GM12801 (cell line): ENCODE measurements around the gene TRAF1.

Experiments used
- CTCF ChIP-seq: IDR thresholded peaks from one replicate; pipeline ENCODE4 v1.5.1; 2011; ENCODE audit warnings: control low read depth; ENCODE audit not compliant: insufficient read length; ENCODE audit errors: extremely low read depth

The TRAF1 gene

DNA sequence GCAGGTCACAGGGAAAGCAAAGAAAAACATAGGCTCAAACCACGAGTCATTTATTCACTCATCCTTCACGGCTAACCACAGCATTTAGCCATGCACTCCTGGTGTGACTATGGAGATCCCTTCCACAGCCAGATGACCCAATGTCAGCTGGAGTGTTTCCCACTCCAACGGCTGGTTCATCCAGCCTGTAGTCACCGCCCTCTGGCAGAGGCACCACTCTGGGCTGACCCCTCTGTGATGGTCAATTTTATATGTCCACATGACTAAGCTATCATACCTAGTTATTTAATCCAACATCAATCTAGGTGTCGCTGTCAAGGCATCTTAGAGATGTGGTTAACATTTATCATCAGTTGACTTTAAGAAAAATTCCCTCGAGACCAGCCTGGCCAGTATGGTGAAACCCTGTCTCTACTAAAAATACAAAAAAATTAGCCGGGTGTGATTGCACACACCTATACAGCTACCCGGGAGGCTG lies 40.1 kb downstream of the TRAF1 start:
- TF ChIP-seq CTCF, result no peak

DNA sequence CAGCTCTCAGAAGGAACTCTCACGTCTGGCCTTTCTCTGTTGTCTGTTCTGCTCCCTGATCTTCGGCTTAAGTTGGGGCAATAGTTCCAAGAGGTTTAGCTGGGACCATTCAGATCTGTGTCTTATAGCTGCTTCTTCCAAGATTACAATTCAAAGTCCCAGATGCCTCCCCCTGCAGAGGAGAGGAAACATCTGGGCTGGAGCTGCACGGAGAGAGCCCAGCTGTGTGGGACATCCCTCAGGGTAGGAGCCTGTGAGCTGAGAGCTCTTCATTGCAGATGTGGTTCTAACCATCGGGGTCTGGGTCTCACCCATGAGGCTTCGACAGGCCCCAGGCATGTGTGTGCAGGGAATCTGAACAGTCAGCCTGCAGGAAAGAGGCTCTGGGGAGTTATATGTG lies 40.6 kb downstream of the TRAF1 start:
- TF ChIP-seq CTCF, result no peak

DNA sequence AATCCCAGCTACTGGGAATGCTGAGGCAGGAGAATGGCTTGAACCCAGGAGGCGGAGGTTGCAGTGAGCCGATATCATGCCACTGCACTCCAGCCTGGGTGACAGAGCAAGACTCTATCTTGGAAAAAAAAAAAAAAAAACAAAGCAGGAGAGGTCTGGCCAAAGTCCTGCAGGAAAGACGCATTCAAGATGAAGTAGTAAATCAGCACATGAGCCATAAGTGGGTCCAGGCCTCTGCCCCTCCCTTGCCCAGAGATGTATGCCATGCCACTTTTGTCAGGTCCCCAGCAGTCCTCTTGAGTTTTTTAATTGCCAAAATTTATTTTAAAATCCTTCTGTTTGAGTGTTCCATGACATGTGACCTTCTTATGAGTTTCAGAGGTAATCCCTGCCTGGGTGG lies 41.1 kb downstream of the TRAF1 start:
- TF ChIP-seq CTCF, result no peak

DNA sequence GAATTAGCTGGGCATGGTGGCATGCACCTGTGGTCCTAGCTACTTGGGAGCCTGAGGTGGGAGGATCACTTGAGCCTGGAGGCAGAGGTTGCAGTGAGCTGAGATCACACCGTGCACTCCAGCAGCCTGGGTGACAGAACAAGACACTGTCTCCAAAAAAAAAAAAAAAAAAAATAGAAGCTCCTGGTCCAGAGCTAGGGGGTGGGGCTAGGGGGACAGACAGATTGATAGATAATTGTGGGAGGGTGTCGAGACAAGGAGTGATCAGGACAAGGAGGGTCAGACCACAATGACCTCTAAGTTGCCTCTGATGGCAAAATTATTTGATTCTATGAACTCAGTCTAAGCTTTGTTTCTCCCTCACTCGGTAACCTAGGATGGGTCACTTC lies 43.0 kb downstream of the TRAF1 start:
- TF ChIP-seq CTCF, result no peak

DNA sequence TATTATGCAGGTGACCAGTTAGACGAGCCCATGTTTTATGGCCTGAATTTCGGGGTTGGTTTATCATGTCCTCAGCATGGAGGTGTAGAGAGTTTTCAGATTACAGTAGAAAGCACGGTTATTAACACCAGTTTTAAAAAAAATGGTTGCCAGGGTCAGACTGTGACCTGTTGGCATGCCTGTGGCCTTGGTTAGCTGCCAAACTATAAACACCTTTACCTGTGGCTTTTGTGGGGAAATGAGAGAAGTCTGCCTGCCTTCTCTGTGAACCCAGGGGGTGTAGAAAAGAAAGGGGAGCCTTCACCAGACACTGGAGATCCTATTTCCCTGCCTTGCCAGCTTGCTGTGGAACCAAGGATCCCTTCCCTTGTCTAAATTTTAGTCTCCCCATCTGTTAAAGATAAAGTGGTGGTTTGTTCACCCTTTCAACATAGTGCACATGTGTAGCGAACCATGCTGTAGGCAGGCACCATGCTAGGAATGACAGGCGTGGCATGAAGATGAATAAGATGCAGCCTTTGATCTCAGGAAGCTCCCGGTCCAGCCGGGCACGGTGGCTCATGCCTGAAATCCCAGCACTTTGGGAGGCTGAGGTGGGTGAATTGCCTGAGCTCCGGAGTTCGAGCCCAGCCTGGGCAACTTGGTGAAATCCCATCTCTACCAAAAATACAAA lies 43.5 kb downstream of the TRAF1 start:
- TF ChIP-seq CTCF, result no peak

DNA sequence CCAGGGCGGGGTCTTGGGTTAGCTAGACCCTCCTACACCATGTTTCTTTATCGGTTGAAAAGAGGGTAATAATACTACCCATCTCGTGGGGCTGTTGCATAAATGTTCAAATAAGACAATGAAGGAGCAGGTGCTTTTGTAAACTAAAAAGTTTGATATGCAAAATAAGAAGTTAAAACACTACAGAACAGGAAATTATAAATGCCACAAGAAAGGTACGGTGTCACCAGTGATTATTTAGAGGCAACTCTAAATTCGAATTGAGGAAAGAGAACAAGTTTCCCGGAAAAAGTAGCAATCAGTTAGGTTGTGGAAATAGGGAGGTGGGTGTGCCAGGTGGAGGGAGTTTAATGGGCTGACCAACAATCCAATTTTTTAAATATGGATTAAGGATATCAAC lies 47.1 kb downstream of the TRAF1 start:
- TF ChIP-seq CTCF, result no peak

GRCh38 chr9:120878188-120879130 lies 48.1 kb downstream of the TRAF1 start:
- no peak for TF ChIP-seq CTCF
